SU-DHL-6 (cell line): Measurements from ENCODE around the gene LCN10.

Experiments used
- CTCF ChIP-seq: fragments of 200-600 bp; sonication (generic); IDR thresholded peaks from one replicate; pipeline ENCODE4 v1.5.1; 2017; ENCODE audit warnings: antibody characterized with exemption, mild to moderate bottlenecking, low read length, moderate library complexity; ENCODE audit not compliant: insufficient read depth, poor library complexity, severe bottlenecking
- EZH2phosphoT487 ChIP-seq: fragments of 200-600 bp; sonication (generic), shearing (Covaris generic); conservative IDR thresholded peaks from 2 replicates; pipeline ENCODE4 v1.6.1; 2018; ENCODE audit warnings: mild to moderate bottlenecking, antibody characterized with exemption, low read length, moderate library complexity, mixed read lengths

- TF ChIP-seq EZH2phosphoT487, result no peak
- TF ChIP-seq CTCF, result no peak
These were observed 43.7 kb upstream of the LCN10 start for GRCh38 chr9:136786451-136786850.
